Suppressor macrophage (primary cell): ENCODE measurements around the gene ERO1B.

ENCODE experiments used
- DNase-seq, 4 experiments: peaks; one replicate each; pipeline ENCODE4 v3.0.0-alpha.2; 2020 to 2022

The ERO1B gene

GRCh38 chr1:236297161-236297560 is 15.4 kb upstream of the ERO1B start:
- no peak for DNase-seq

GRCh38 chr1:236292425-236292824 is 10.7 kb upstream of the ERO1B start:
- DNase-seq = no peak

- DNase-seq = no peak
Observed at GRCh38 chr1:236289492-236290131, 7.9 kb upstream of the ERO1B start.

GRCh38 chr1:236288620-236288976 is 6.8 kb upstream of the ERO1B start:
- DNase-seq = no peak

GRCh38 chr1:236287757-236288619 is 6.2 kb upstream of the ERO1B start:
- DNase-seq = no peak

GRCh38 chr1:236287356-236287755 is 5.6 kb upstream of the ERO1B start:
- no peak for DNase-seq

GRCh38 chr1:236284291-236284721 is 2.5 kb upstream of the ERO1B start:
- DNase-seq = peak; percentile 17 to 59 (median 38)

GRCh38 chr1:236282719-236283118 is 961 bp upstream of the ERO1B start:
- no peak for DNase-seq

GRCh38 chr1:236282425-236282716 is 613 bp upstream of the ERO1B start:
- DNase-seq = peak in 3 of 4 experiments; percentile 12 to 37 (median 24)

GRCh38 chr1:236281198-236281653 is 532 bp downstream of the ERO1B start:
- DNase-seq = peak; percentile 31 to 63 (median 58)

GRCh38 chr1:236280438-236281197 is 1.1 kb downstream of the ERO1B start:
- DNase-seq = peak in 1 of 4 experiments; percentile 5

GRCh38 chr1:236275586-236275985 is 6.2 kb downstream of the ERO1B start:
- DNase-seq = no peak

- no peak for DNase-seq
Observed at GRCh38 chr1:236275061-236275460, 6.7 kb downstream of the ERO1B start.

GRCh38 chr1:236273358-236273757 is 8.4 kb downstream of the ERO1B start:
- DNase-seq = no peak

GRCh38 chr1:236269439-236269838 is 12.3 kb downstream of the ERO1B start:
- no peak for DNase-seq

GRCh38 chr1:236261898-236262297 is 19.9 kb downstream of the ERO1B start:
- DNase-seq = no peak

- DNase-seq = no peak
Observed at GRCh38 chr1:236261033-236261432, 20.7 kb downstream of the ERO1B start.

GRCh38 chr1:236259043-236259442 is 22.7 kb downstream of the ERO1B start:
- no peak for DNase-seq

GRCh38 chr1:236258114-236258622 is 23.6 kb downstream of the ERO1B start:
- no peak for DNase-seq

- DNase-seq = no peak
Observed at GRCh38 chr1:236257216-236257615, 24.5 kb downstream of the ERO1B start.

- DNase-seq = no peak
Observed at GRCh38 chr1:236253918-236254637, 27.7 kb downstream of the ERO1B start.

- no peak for DNase-seq
Observed at GRCh38 chr1:236253119-236253518, 28.6 kb downstream of the ERO1B start.

GRCh38 chr1:236251587-236251986 is 30.2 kb downstream of the ERO1B start:
- no peak for DNase-seq
